ENCODE data around the gene TANC1.

- TF ChIP-seq POLR2A (IDR thresholded peaks at IDR 0.05) (no peak), CTCF (IDR thresholded peaks at IDR 0.05) (no peak)
Measured at GRCh38 chr2:159227467-159227866, 259.0 kb downstream of the TANC1 start.

All from right lobe of liver (tissue), 4 donors.